PC-9 (cell line): Measurements from ENCODE around the gene CRADD. TPM values are rescaled to one million over a fixed set of nuclear protein-coding genes. Genes with fewer than 3 reads are reported as not detected.

Experiments
- BruUV-seq: library from RNA; stranded (reverse); fragments of 400-500 nt; replicated peaks from 2 replicates; lab custom pipeline; 2021; lab: Mats Ljungman, UMichigan
- CTCF ChIA-PET: fragments of 300-600 bp; sonication (Branson Sonifier 250); formaldehyde crosslinking; loops from one replicate; lab custom pipeline; 2022; ENCODE audit warnings: antibody characterized with exemption; lab: Charles Lee
- POLR2A ChIA-PET: fragments of 300-600 bp; sonication (Branson Sonifier 250); formaldehyde crosslinking; loops from one replicate; lab custom pipeline; 2022; ENCODE audit warnings: antibody characterized with exemption; ENCODE audit not compliant: unreplicated experiment; lab: Charles Lee
- DNase-seq, 2 experiments: peaks; one replicate each; pipeline versions ENCODE4 v3.0.0 to v3.0.0-alpha.2; 2015 to 2022; ENCODE audit warnings: mixed read lengths in 1 of 2
- H2AFZ ChIP-seq: fragments of 200-600 bp; sonication (generic); 2 replicates; pipeline ENCODE4 v1.8.1; 2017; ENCODE audit warnings: antibody characterized with exemption
- H3F3A ChIP-seq: fragments of 200-600 bp; sonication (generic); 2 replicates; pipeline ENCODE4 v1.8.1; 2017; ENCODE audit warnings: antibody characterized with exemption, mild to moderate bottlenecking, low read depth; ENCODE audit not compliant: insufficient read depth
- H3K27ac ChIP-seq: fragments of 200-600 bp; sonication (generic); 2 replicates; pipeline ENCODE4 v1.6.1; 2016; ENCODE audit warnings: mixed run types
- H3K27me3 ChIP-seq: fragments of 200-600 bp; sonication (generic); 2 replicates; pipeline ENCODE4 v1.6.1; 2016; ENCODE audit warnings: low read depth, mixed run types; ENCODE audit not compliant: insufficient read depth
- H3K36me3 ChIP-seq: fragments of 200-600 bp; sonication (generic); 2 replicates; pipeline ENCODE4 v1.6.1; 2016; ENCODE audit warnings: low read depth, mixed run types
- H3K4me1 ChIP-seq: fragments of 200-600 bp; sonication (generic); replicated peaks from 2 replicates; pipeline ENCODE4 v1.6.1; 2016; ENCODE audit warnings: mixed run types; ENCODE audit not compliant: insufficient read depth
- H3K4me2 ChIP-seq: fragments of 200-600 bp; sonication (generic); 2 replicates; pipeline ENCODE4 v1.6.1; 2017; ENCODE audit warnings: mixed run types
- H3K4me3 ChIP-seq: fragments of 200-600 bp; sonication (generic); 2 replicates; pipeline ENCODE4 v1.6.1; 2016; ENCODE audit warnings: mixed run types
- H3K79me2 ChIP-seq: fragments of 200-600 bp; sonication (generic); 2 replicates; pipeline ENCODE4 v1.6.1; 2017; ENCODE audit warnings: low read depth, mixed run types
- H3K9me2 ChIP-seq: fragments of 200-600 bp; sonication (generic); 2 replicates; pipeline ENCODE4 v1.8.1; 2017; ENCODE audit warnings: mild to moderate bottlenecking; ENCODE audit not compliant: insufficient read depth
- H3K9me3 ChIP-seq: fragments of 200-600 bp; sonication (generic); 2 replicates; pipeline ENCODE4 v1.8.1; 2016; ENCODE audit warnings: low read depth; ENCODE audit not compliant: insufficient read depth
- H4K20me1 ChIP-seq: fragments of 200-600 bp; sonication (generic); 2 replicates; pipeline ENCODE4 v1.8.1; 2017; ENCODE audit not compliant: insufficient read depth
- CTCF ChIP-seq: fragments of 200-600 bp; sonication (generic); conservative IDR thresholded peaks from 2 replicates; pipeline ENCODE4 v1.6.1; 2017; ENCODE audit warnings: mixed run types, antibody characterized with exemption, mild to moderate bottlenecking, moderate library complexity
- EZH2 ChIP-seq: fragments of 200-600 bp; sonication (generic); IDR thresholded peaks from 2 replicates; pipeline ENCODE4 v1.8.0; 2017; ENCODE audit warnings: antibody characterized with exemption, low read depth
- intact Hi-C: fragments of 100-400 bp; cut with micrococcal nuclease; formaldehyde crosslinking; loops from one replicate; pipeline ENCODE4 v1.10.0; 2022; ENCODE audit not compliant: unreplicated experiment
- total RNA-seq: library from RNA; stranded (reverse); gene quantifications from 2 replicates; pipeline ENCODE4 v1.2.3, GENCODE V29; 2021

The CRADD gene
- total RNA-seq, 1 experiment from 2014 or later: 7.6 TPM

GRCh38 chr12:93876360-93876759, 199.2 kb downstream of the CRADD start:
- BruUV-seq: no TSS peak
- H3K36me3 ChIP-seq: no peaks in the 10 kb centered on the region

GRCh38 chr12:93877446-93877845, 200.3 kb downstream of the CRADD start:
- H3K79me2 ChIP-seq: no peaks in the 10 kb centered on the region
- H2AFZ ChIP-seq: no peak overlapping the region
- H3K27ac ChIP-seq: no peak overlapping the region
- TF ChIP-seq EZH2 (no peak), CTCF (no peak)
- H3K4me1 ChIP-seq: peaks cover 15% of the 10 kb centered on the region
- ChIA-PET CTCF (no interaction called here), POLR2A (no interaction called here)
- intact Hi-C loops: no loop called here
- no peak overlapping the region for H3K4me3 ChIP-seq
- H4K20me1 ChIP-seq: no peaks in the 10 kb centered on the region
- no TSS peak for BruUV-seq
- no peaks in the 10 kb centered on the region for H3K27me3 ChIP-seq
- DNase-seq: no peak
- peaks cover 11% of the 10 kb centered on the region for H3K9me3 ChIP-seq
- no peak overlapping the region for H3K4me2 ChIP-seq
- no peaks in the 10 kb centered on the region for H3K36me3 ChIP-seq
- no peaks in the 10 kb centered on the region for H3K9me2 ChIP-seq
- H3F3A ChIP-seq: peaks cover 6% of the 10 kb centered on the region; the same call in 1 of the 2 replicates

More at GRCh38 chr12:93876360-93876759, 199.2 kb downstream of the CRADD start:
- Histone ChIP-seq H3K9me3 (peaks cover 12% of the 10 kb centered on the region), H4K20me1 (no peaks in the 10 kb centered on the region), H3F3A (peaks cover 6% of the 10 kb centered on the region; the same call in 1 of the 2 replicates), H3K27ac (no peak overlapping the region), H3K79me2 (no peaks in the 10 kb centered on the region), H3K9me2 (no peaks in the 10 kb centered on the region), H3K27me3 (no peaks in the 10 kb centered on the region), H3K4me1 (peaks cover 11% of the 10 kb centered on the region), H2AFZ (no peak overlapping the region), H3K4me3 (no peak overlapping the region), H3K4me2 (no peak overlapping the region)
- TF ChIP-seq CTCF (no peak), EZH2 (no peak)
- POLR2A ChIA-PET: no interaction called here
- CTCF ChIA-PET: no interaction called here
- no peak for DNase-seq
- intact Hi-C loops: no loop called here

- 0 out of 2 replicates have a peak, but pooled peaks cover 3% of the 10 kb centered on the region for H3K9me3 ChIP-seq
- H3K79me2 ChIP-seq: no peaks in the 10 kb centered on the region
- no peak for TF ChIP-seq EZH2
- no peak overlapping the region for H3K27ac ChIP-seq
- no peak overlapping the region for H2AFZ ChIP-seq
- peaks cover 17% of the 10 kb centered on the region for H3K4me1 ChIP-seq
- no peak for DNase-seq
- intact Hi-C loops: loop anchor here (2.0 kb wide), 1 partner anchor 219 kb away; no protein-coding TSS in a partner anchor
- no TSS peak for BruUV-seq
- H3K36me3 ChIP-seq: no peaks in the 10 kb centered on the region
- no peak overlapping the region for H3K4me2 ChIP-seq
- ChIA-PET POLR2A (interaction anchor here (0.5 kb wide), 1 partner anchor 17 kb away, joined by 3 read pairs; no protein-coding TSS in a partner anchor), CTCF (interaction anchor here (0.6 kb wide), 1 partner anchor 1132 kb away, joined by 3 read pairs; no protein-coding TSS in a partner anchor)
- no peaks in the 10 kb centered on the region for H3K27me3 ChIP-seq
- H3K4me3 ChIP-seq: no peak overlapping the region
- H3K9me2 ChIP-seq: no peaks in the 10 kb centered on the region
- peaks cover 6% of the 10 kb centered on the region; the same call in 1 of the 2 replicates for H3F3A ChIP-seq
- H4K20me1 ChIP-seq: no peaks in the 10 kb centered on the region
These were observed 202.6 kb downstream of the CRADD start for GRCh38 chr12:93879476-93880421.
